OCI-LY3 (cell line): ENCODE data around the gene SUPT3H.

ENCODE experiments used
- CTCF ChIP-seq: fragments of 200-600, 300-600 bp; sonication (generic); IDR thresholded peaks from 2 replicates; pipeline ENCODE4 v1.5.1; 2014; ENCODE audit warnings: antibody characterized with exemption, low read length, low read depth
- EZH2phosphoT487 ChIP-seq: fragments of 200-600 bp; shearing (Covaris generic); IDR thresholded peaks from 2 replicates; pipeline ENCODE4 v1.6.1; 2018; ENCODE audit warnings: antibody characterized with exemption, mixed run types, low read depth

- TF ChIP-seq CTCF, result no peak
- no peak for TF ChIP-seq EZH2phosphoT487
Observed at GRCh38 chr6:44949596-44950201, 428.0 kb downstream of the SUPT3H start.
